NCI-H345 (cell line): ENCODE data around the gene SHISA5.
A peak's percentile ranks its signal among the peaks of the same experiment; 100 is the strongest.
"Not testable (repeated sequence)": the region's sequence is repeated elsewhere in the genome, so short reads cannot be mapped to it uniquely, and the experiment has no call there.

Experiments
- DNase-seq: peaks from one replicate; lab custom pipeline; 2025; lab: John Stamatoyannopoulos, UW

Gene SHISA5

GRCh38 chr3:48477959-48478520, 25.9 kb downstream of the SHISA5 start:
- no peak for DNase-seq

- DNase-seq, result peak; percentile 80
Measured at GRCh38 chr3:48476426-48477053, 27.4 kb downstream of the SHISA5 start.

- DNase-seq, result no peak
Measured at GRCh38 chr3:48475188-48475587, 28.8 kb downstream of the SHISA5 start.

- no peak for DNase-seq
Measured at GRCh38 chr3:48474619-48475018, 29.4 kb downstream of the SHISA5 start.

GRCh38 chr3:48474031-48474430, 29.9 kb downstream of the SHISA5 start:
- DNase-seq, result not testable (repeated sequence)

- DNase-seq, result no peak
Measured at GRCh38 chr3:48473617-48473952, 30.4 kb downstream of the SHISA5 start.

- DNase-seq, result no peak
Measured at GRCh38 chr3:48472923-48473616, 30.9 kb downstream of the SHISA5 start.

- DNase-seq, result no peak
Measured at GRCh38 chr3:48472673-48472922, 31.4 kb downstream of the SHISA5 start.

GRCh38 chr3:48470286-48470685, 33.7 kb downstream of the SHISA5 start:
- DNase-seq, result no peak

- DNase-seq, result no peak
Measured at GRCh38 chr3:48469046-48469915, 34.7 kb downstream of the SHISA5 start.

- no peak for DNase-seq
Measured at GRCh38 chr3:48468329-48468731, 35.6 kb downstream of the SHISA5 start.

GRCh38 chr3:48467473-48468267, 36.3 kb downstream of the SHISA5 start:
- no peak for DNase-seq

- no peak for DNase-seq
Measured at GRCh38 chr3:48467110-48467454, 36.9 kb downstream of the SHISA5 start.

GRCh38 chr3:48466386-48467109, 37.4 kb downstream of the SHISA5 start:
- no peak for DNase-seq

GRCh38 chr3:48465531-48466378, 38.2 kb downstream of the SHISA5 start:
- no peak for DNase-seq

GRCh38 chr3:48465237-48465530, 38.8 kb downstream of the SHISA5 start:
- DNase-seq, result no peak

GRCh38 chr3:48464713-48465221, 39.2 kb downstream of the SHISA5 start:
- DNase-seq, result no peak

- no peak for DNase-seq
Measured at GRCh38 chr3:48463703-48464102, 40.3 kb downstream of the SHISA5 start.

GRCh38 chr3:48461767-48462166, 42.2 kb downstream of the SHISA5 start:
- not testable (repeated sequence) for DNase-seq

- DNase-seq, result no peak
Measured at GRCh38 chr3:48460517-48460902, 43.5 kb downstream of the SHISA5 start.
